ENCODE results near the gene NUP210. TPM values are rescaled to one million over a fixed set of nuclear protein-coding genes. Genes with fewer than 3 reads are reported as not detected.

NUP210 gene
- total and polyA plus RNA-seq, 2 experiments from 2014 or later = 13.8 to 73.9 TPM

DNA sequence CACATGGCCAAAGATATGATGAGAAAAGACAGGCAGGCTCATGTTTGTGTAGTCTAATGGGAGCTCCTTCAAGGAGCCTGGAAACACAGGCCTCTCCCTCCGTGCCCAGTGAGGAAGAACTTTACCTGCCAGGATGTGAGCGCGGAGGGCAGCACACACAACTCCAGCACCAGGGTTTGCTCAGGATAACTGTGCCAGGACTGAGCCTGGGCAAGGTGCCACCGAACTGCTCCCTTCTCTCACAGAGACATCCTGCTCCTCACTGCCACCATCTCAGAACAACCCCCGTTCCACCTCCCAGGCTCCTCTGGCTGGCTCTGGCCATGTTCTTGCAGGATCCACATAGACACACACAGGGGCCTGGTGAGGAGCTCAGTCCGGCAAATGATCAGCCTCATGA lies 87.4 kb downstream of the NUP210 start:
- H4K20me1 ChIP-seq (replicated peaks; ENCODE audit: insufficient read depth) = no peaks in the 10 kb centered on the region
- H3K27ac Mint-ChIP-seq = 0 out of 2 replicates have a peak overlapping the region, but pooled peaks have one; percentile 18

DNA sequence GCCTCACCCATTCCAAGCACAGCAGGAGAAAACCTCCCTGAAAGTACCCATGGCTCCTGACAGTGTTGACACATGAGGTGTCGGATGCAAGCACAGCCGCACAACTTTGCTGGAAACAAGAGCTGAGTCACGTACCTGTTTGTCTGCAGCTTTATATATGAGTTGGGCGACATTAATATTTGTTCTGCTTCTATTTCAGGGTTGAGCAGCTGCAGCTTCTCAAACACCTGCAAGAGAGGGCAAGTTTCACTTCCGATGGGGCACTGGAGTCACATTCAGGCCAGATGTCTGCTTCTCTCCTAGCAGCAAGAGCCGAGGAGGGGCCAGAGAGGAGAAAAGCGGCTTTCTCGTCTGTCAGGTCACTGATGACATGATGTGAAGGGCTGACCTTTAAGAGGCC lies 88.0 kb downstream of the NUP210 start:
- Histone ChIP-seq H3K79me2 (replicated peaks; ENCODE audit: insufficient read depth) (no peaks in the 10 kb centered on the region), H3K36me3 (ENCODE audit: insufficient read depth) (no peaks in the 10 kb centered on the region; the same call in 1 of the 2 replicates), H4K20me1 (replicated peaks; ENCODE audit: insufficient read depth) (no peaks in the 10 kb centered on the region), H2AFZ (no peak overlapping the region), H3K9me2 (ENCODE audit: insufficient read depth) (no peaks in the 10 kb centered on the region), H3F3A (replicated peaks; ENCODE audit: low read depth) (no peaks in the 10 kb centered on the region), H3K4me1 (ENCODE audit: insufficient read depth) (no peaks in the 10 kb centered on the region), H3K4me2 (no peak overlapping the region), H3K4me3 (no peak overlapping the region), H3K27me3 (ENCODE audit: insufficient read depth) (no peaks in the 10 kb centered on the region), H3K27ac (ENCODE audit: low read depth) (peak overlapping the region; percentile 26; the same call in 1 of the 2 replicates)
- ATAC-seq (no peak), DNase-seq (ENCODE audit: low spot score) (no peak)
- Mint-ChIP-seq H3K27ac (peak overlapping the region; percentile 18; the same call in 1 of the 2 replicates), H3K27me3 (ENCODE audit: insufficient read depth, low read depth, poor library complexity) (no peaks in the 10 kb centered on the region), H3K4me3 (no peak overlapping the region), H3K9me3 (no peaks in the 10 kb centered on the region; the same call in 2 of the 3 replicates), H3K36me3 (ENCODE audit: low read depth) (peaks cover 79% of the 10 kb centered on the region), H3K4me1 (peaks cover 6% of the 10 kb centered on the region; the same call in 1 of the 3 replicates)
- TF ChIP-seq ZNF114 (CRISPR knock-in tag; IDR thresholded peaks at IDR 0.05) (no peak), EZH2phosphoT487 (IDR thresholded peaks at IDR 0.05; ENCODE audit: unreplicated experiment) (no peak), POLR2AphosphoS5 (IDR thresholded peaks at IDR 0.05; ENCODE audit: low read depth) (no peak), CREB1 (CRISPR knock-in tag; IDR thresholded peaks at IDR 0.05; ENCODE audit: low read depth) (no peak), ZNF331 (CRISPR knock-in tag; IDR thresholded peaks at IDR 0.05; ENCODE audit: low read depth) (no peak)
- TF ChIP-seq, protein P1, sequence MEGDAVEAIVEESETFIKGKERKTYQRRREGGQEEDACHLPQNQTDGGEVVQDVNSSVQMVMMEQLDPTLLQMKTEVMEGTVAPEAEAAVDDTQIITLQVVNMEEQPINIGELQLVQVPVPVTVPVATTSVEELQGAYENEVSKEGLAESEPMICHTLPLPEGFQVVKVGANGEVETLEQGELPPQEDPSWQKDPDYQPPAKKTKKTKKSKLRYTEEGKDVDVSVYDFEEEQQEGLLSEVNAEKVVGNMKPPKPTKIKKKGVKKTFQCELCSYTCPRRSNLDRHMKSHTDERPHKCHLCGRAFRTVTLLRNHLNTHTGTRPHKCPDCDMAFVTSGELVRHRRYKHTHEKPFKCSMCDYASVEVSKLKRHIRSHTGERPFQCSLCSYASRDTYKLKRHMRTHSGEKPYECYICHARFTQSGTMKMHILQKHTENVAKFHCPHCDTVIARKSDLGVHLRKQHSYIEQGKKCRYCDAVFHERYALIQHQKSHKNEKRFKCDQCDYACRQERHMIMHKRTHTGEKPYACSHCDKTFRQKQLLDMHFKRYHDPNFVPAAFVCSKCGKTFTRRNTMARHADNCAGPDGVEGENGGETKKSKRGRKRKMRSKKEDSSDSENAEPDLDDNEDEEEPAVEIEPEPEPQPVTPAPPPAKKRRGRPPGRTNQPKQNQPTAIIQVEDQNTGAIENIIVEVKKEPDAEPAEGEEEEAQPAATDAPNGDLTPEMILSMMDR (conservative IDR thresholded peaks at IDR 0.05; ENCODE audit: low read depth in 2 of 2) = no peak
- TF ChIP-seq, protein P2, sequence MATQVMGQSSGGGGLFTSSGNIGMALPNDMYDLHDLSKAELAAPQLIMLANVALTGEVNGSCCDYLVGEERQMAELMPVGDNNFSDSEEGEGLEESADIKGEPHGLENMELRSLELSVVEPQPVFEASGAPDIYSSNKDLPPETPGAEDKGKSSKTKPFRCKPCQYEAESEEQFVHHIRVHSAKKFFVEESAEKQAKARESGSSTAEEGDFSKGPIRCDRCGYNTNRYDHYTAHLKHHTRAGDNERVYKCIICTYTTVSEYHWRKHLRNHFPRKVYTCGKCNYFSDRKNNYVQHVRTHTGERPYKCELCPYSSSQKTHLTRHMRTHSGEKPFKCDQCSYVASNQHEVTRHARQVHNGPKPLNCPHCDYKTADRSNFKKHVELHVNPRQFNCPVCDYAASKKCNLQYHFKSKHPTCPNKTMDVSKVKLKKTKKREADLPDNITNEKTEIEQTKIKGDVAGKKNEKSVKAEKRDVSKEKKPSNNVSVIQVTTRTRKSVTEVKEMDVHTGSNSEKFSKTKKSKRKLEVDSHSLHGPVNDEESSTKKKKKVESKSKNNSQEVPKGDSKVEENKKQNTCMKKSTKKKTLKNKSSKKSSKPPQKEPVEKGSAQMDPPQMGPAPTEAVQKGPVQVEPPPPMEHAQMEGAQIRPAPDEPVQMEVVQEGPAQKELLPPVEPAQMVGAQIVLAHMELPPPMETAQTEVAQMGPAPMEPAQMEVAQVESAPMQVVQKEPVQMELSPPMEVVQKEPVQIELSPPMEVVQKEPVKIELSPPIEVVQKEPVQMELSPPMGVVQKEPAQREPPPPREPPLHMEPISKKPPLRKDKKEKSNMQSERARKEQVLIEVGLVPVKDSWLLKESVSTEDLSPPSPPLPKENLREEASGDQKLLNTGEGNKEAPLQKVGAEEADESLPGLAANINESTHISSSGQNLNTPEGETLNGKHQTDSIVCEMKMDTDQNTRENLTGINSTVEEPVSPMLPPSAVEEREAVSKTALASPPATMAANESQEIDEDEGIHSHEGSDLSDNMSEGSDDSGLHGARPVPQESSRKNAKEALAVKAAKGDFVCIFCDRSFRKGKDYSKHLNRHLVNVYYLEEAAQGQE (IDR thresholded peaks at IDR 0.05; ENCODE audit: unreplicated experiment) = no peak
- TF ChIP-seq, protein P3, sequence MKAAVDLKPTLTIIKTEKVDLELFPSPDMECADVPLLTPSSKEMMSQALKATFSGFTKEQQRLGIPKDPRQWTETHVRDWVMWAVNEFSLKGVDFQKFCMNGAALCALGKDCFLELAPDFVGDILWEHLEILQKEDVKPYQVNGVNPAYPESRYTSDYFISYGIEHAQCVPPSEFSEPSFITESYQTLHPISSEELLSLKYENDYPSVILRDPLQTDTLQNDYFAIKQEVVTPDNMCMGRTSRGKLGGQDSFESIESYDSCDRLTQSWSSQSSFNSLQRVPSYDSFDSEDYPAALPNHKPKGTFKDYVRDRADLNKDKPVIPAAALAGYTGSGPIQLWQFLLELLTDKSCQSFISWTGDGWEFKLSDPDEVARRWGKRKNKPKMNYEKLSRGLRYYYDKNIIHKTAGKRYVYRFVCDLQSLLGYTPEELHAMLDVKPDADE (IDR thresholded peaks at IDR 0.05) = no peak

More for the DNA sequence above, 87.4 kb downstream of the NUP210 start:
- H3K4me1 ChIP-seq (ENCODE audit: insufficient read depth) = no peaks in the 10 kb centered on the region
- no peak for DNase-seq (ENCODE audit: low spot score)
- ATAC-seq = no peak
- H3F3A ChIP-seq (replicated peaks; ENCODE audit: low read depth) = no peaks in the 10 kb centered on the region
- H3K4me2 ChIP-seq = no peak overlapping the region
- H3K9me3 Mint-ChIP-seq = no peaks in the 10 kb centered on the region; the same call in 2 of the 3 replicates
- no peaks in the 10 kb centered on the region; the same call in 1 of the 2 replicates for H3K36me3 ChIP-seq (ENCODE audit: insufficient read depth)
- no peaks in the 10 kb centered on the region for H3K27me3 ChIP-seq (ENCODE audit: insufficient read depth)
- no peak for TF ChIP-seq ZNF114 (CRISPR knock-in tag; IDR thresholded peaks at IDR 0.05)
- no peak for TF ChIP-seq STAT1 (IDR thresholded peaks at IDR 0.05; ENCODE audit: unreplicated experiment)
- no peak for TF ChIP-seq POLR2AphosphoS5 (IDR thresholded peaks at IDR 0.05; ENCODE audit: low read depth)
- TF ChIP-seq, protein P1 (conservative IDR thresholded peaks at IDR 0.05; ENCODE audit: low read depth in 2 of 2) = no peak
- no peak for TF ChIP-seq EZH2 (IDR thresholded peaks at IDR 0.05; ENCODE audit: low read depth, unreplicated experiment)
- H3K4me3 ChIP-seq = no peak overlapping the region
- no peaks in the 10 kb centered on the region for H3K79me2 ChIP-seq (replicated peaks; ENCODE audit: insufficient read depth)
- H3K27ac ChIP-seq (ENCODE audit: low read depth) = no peak overlapping the region; the same call in 1 of the 2 replicates
- H3K4me3 Mint-ChIP-seq = no peak overlapping the region
- peaks cover 77% of the 10 kb centered on the region for H3K36me3 Mint-ChIP-seq (ENCODE audit: low read depth)
- H3K27me3 Mint-ChIP-seq (ENCODE audit: insufficient read depth, low read depth, poor library complexity) = no peaks in the 10 kb centered on the region
- H3K4me1 Mint-ChIP-seq = peaks cover 6% of the 10 kb centered on the region; the same call in 1 of the 3 replicates
- H3K9me2 ChIP-seq (ENCODE audit: insufficient read depth) = no peaks in the 10 kb centered on the region
- H2AFZ ChIP-seq = no peak overlapping the region

Data from GM23338 (cell line).